Choroid plexus epithelial cell (primary cell): ENCODE measurements around the gene KCNH6.

Source experiments
- DNase-seq: peaks from one replicate; pipeline ENCODE4 v3.0.0-alpha.2; 2010; ENCODE audit warnings: low read depth
- H3K4me3 ChIP-seq: 2 replicates; pipeline ENCODE4 v1.5.1; 2011; ENCODE audit warnings: low read depth, mild to moderate bottlenecking, control low read depth, low read length, moderate library complexity
- CTCF ChIP-seq: conservative IDR thresholded peaks from 2 replicates; pipeline ENCODE4 v1.5.1; 2011; ENCODE audit warnings: low read depth, mild to moderate bottlenecking, control low read depth, inconsistent platforms, low read length, moderate library complexity

The KCNH6 gene

GRCh38 chr17:63500543-63501390 lies 22.4 kb upstream of the KCNH6 start:
- no peak for DNase-seq
- no peak for TF ChIP-seq CTCF

GRCh38 chr17:63503341-63503705 lies 19.8 kb upstream of the KCNH6 start:
- no peak overlapping the region for H3K4me3 ChIP-seq
- TF ChIP-seq CTCF: no peak
- DNase-seq: no peak

More at GRCh38 chr17:63500543-63501390, 22.4 kb upstream of the KCNH6 start:
- H3K4me3 ChIP-seq: no peak overlapping the region

GRCh38 chr17:63504261-63504660 lies 18.9 kb upstream of the KCNH6 start:
- no peak overlapping the region for H3K4me3 ChIP-seq
- TF ChIP-seq CTCF: no peak
- no peak for DNase-seq

- DNase-seq: no peak
- no peak for TF ChIP-seq CTCF
- no peak overlapping the region for H3K4me3 ChIP-seq
Observed at GRCh38 chr17:63505341-63505740, 17.8 kb upstream of the KCNH6 start.

GRCh38 chr17:63506627-63507026 lies 16.5 kb upstream of the KCNH6 start:
- TF ChIP-seq CTCF: no peak
- DNase-seq: no peak
- H3K4me3 ChIP-seq: no peak overlapping the region

- TF ChIP-seq CTCF: no peak
Observed at GRCh38 chr17:63511331-63511730, 11.8 kb upstream of the KCNH6 start.

GRCh38 chr17:63512388-63512787 lies 10.8 kb upstream of the KCNH6 start:
- no peak for DNase-seq
- TF ChIP-seq CTCF: no peak
- no peak overlapping the region for H3K4me3 ChIP-seq

More at GRCh38 chr17:63511331-63511730, 11.8 kb upstream of the KCNH6 start:
- no peak overlapping the region for H3K4me3 ChIP-seq
- DNase-seq: no peak
